Ishikawa (cell line): Measurements from ENCODE around the gene ASB4.

Experiments used
- CEBPB ChIP-seq: IDR thresholded peaks from 2 replicates; pipeline ENCODE4 v1.6.1; 2012
- CREB1 ChIP-seq: IDR thresholded peaks from 2 replicates; pipeline ENCODE4 v1.6.1; 2012; ENCODE audit warnings: low read depth
- EP300 ChIP-seq: IDR thresholded peaks from 2 replicates; pipeline ENCODE4 v1.6.1; 2012; ENCODE audit warnings: borderline replicate concordance
- MAX ChIP-seq: IDR thresholded peaks from 2 replicates; pipeline ENCODE4 v1.6.1; 2012
- NFIC ChIP-seq: IDR thresholded peaks from 2 replicates; pipeline ENCODE4 v1.6.1; 2012
- RAD21 ChIP-seq: IDR thresholded peaks from 2 replicates; pipeline ENCODE4 v1.6.1; 2012; ENCODE audit warnings: low read depth
- REST ChIP-seq: IDR thresholded peaks from 2 replicates; pipeline ENCODE4 v1.6.1; 2012; ENCODE audit warnings: low read depth, mild to moderate bottlenecking
- TAF1 ChIP-seq: IDR thresholded peaks from 2 replicates; pipeline ENCODE4 v1.6.1; 2012; ENCODE audit warnings: low read depth, mild to moderate bottlenecking
- TCF12 ChIP-seq: IDR thresholded peaks from 2 replicates; pipeline ENCODE4 v1.6.1; 2012; ENCODE audit warnings: low read depth
- TEAD4 ChIP-seq: IDR thresholded peaks from 2 replicates; pipeline ENCODE4 v1.6.1; 2012
- YY1 ChIP-seq: IDR thresholded peaks from 2 replicates; pipeline ENCODE4 v1.6.1; 2012; ENCODE audit warnings: low read depth
- ZBTB7A ChIP-seq: IDR thresholded peaks from 2 replicates; pipeline ENCODE4 v1.6.1; 2012; ENCODE audit warnings: low read depth
- TF ChIP-seq, protein P1 (sequence below): IDR thresholded peaks from 2 replicates; pipeline ENCODE4 v1.6.1; 2012

Gene ASB4

DNA sequence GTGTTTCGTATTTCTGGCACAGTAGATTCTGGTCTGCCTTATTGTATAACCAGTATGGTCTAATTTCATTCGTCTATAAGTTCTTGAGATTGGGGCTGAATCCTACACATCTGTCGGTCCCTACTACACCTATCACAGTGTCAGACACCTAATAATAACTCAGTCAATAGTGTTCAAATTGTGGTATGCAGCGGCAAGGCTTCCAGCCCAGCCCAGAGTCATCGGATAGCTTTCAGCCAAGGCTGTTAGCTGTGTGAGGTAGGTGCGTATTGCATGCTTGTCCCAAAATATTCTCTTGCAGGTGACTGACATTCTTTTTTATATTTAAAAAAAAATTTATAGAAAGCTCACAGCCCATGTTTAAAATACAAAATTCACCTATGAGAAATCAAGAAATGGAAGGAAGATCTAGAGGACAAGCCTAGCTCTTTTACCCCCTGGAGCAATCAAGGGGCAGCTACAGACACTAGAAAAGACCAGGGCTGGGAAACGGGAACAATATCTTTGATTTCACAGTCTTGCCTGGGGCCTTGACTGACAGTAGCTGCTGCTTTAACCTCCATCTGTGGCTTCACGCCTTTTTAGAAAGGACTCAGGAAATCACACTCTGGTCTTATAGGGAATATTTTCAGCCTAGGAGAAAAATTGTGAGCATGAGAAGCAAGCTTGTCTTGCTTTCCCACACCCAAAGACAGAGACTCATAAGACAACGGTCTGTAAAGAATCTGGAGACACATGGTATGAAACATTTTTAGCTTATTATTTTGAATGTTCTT lies 9.5 kb upstream of the ASB4 start:
- no peak for TF ChIP-seq ZBTB7A
- TF ChIP-seq TCF12: no peak

GRCh38 chr7:95476904-95477594 lies 8.7 kb upstream of the ASB4 start:
- peak; percentile 88 for TF ChIP-seq RAD21
- no peak for TF ChIP-seq NFIC

DNA sequence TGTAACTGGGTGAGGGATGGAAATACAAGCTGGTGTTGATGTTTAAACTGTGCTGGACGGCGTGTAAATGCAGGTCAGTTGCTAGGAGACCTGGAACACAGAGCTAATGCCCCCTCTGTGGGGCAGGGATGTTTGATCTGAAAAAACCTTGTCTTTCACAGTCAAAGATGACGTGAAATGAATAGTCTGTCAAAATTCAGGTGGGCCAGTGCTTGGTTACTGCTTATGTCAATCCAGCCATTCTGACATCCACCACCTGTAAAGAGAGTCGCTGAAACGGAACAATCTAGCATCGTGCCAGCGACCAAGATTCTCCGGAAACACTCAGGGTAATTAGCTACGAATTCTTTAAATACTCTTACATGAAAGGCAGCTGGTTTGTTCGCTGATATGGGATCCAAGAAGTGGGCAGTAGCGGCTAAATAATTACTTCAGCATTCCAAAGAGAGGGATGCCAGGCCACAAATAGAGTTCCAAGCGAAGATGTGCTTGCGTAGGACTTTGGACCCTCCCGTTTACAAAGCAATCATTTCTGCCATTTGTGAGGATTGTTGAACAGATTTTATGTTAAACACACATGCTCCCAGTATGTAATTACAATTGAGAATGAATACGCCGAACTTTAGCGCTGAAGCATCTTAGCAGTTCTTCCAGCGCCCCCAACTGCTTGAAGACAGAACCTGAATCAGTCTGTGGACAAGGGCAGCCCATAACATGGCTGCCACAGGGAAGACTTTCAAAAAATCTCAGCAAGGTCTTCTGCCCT lies 7.3 kb upstream of the ASB4 start:
- TF ChIP-seq CREB1 (no peak), TCF12 (no peak), RAD21 (peak; percentile 39), TAF1 (no peak), MAX (no peak), CEBPB (no peak), EP300 (no peak), TEAD4 (no peak), YY1 (0 out of 2 replicates have a peak, but pooled peaks have one; percentile 29), NFIC (peak; percentile 29; the same call in 1 of the 2 replicates), REST (no peak)

- TF ChIP-seq RAD21 (no peak), CREB1 (no peak), REST (no peak), YY1 (no peak), MAX (no peak), TAF1 (no peak)
- TF ChIP-seq, protein P1, sequence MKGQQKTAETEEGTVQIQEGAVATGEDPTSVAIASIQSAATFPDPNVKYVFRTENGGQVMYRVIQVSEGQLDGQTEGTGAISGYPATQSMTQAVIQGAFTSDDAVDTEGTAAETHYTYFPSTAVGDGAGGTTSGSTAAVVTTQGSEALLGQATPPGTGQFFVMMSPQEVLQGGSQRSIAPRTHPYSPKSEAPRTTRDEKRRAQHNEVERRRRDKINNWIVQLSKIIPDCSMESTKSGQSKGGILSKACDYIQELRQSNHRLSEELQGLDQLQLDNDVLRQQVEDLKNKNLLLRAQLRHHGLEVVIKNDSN: no peak
Measured at GRCh38 chr7:95479992-95480624, 5.6 kb upstream of the ASB4 start.

DNA sequence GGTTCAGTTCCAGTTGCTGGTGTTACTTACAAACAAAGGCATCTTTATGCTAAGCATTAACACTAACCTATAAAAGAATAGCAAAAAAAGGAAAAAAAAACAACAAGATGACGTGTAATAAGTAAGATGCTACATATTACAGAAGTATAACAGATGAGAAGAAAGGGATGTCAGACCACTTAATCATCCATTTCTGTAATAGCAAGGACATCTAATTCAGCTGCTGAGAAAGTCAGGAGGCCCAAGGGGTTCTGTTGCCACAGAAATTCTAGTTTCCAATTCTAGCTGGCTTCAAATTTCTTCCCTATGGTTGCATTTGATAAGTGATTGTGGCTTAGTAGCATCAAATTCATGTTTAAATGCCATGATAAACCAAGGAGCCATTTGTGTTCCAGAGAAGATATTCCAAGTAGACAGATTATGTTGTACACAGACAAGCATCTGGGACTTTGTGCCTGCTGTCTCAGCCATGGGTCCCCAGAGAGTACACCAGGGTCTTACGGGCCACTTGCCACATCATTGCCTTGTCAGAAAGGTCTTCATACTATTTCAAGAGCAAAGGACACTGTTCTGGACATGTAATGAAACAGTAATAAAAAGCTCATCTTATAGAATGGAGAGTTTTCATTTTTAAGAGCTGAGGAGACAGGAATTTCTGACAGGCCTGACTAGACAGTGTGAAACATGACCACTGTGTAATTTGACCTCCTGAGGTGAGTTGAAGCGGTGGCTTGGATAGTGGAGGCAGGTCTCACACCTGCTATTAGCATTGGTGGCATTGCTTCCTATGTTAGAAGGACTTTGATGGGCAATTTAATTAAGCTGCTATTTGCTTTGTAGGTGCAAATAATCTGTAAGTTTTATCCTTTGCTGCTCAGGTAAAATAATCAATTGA lies 4.2 kb upstream of the ASB4 start:
- TF ChIP-seq CREB1 (no peak), TEAD4 (no peak), YY1 (no peak)
- TF ChIP-seq, protein P1: no peak
